Erythroblast (primary cell): ENCODE data around the gene DNAH10.

Experiments used
- DNase-seq, 2 experiments: peaks; one replicate each; lab custom pipeline; 2025; lab: John Stamatoyannopoulos, UW
- GATA1 ChIP-seq: IDR thresholded peaks from 2 replicates; pipeline ENCODE4 v1.6.1; 2011; ENCODE audit warnings: low read depth, mild to moderate bottlenecking, control low read depth, low read length, moderate library complexity
- POLR2A ChIP-seq: IDR thresholded peaks from 2 replicates; pipeline ENCODE4 v1.6.1; 2011; ENCODE audit warnings: mild to moderate bottlenecking, low read length

The DNAH10 gene

DNA sequence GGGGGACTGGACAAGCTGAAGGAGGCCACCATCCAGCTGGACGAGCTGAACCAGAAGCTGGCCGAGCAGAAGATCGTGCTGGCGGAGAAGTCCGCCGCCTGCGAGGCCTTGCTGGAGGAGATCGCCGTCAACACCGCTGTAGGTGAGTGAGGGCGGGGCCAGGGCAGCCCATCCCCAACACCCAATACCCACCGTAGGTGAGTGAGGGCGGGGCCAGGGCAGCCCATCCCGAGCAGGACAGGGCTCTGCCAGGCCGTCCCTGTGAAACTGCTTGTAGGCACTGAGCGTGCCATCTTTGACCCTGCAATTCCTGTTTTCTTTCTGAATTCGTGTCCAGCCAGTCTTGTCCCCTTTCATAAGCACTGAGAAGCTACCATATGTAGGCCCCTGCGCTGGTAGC lies 136.6 kb downstream of the DNAH10 start:
- no peak for DNase-seq
- no peak for TF ChIP-seq GATA1
- TF ChIP-seq POLR2A = no peak

- DNase-seq = no peak
- TF ChIP-seq POLR2A (no peak), GATA1 (no peak)
Observed at GRCh38 chr12:123899368-123899767, 137.3 kb downstream of the DNAH10 start.

DNA sequence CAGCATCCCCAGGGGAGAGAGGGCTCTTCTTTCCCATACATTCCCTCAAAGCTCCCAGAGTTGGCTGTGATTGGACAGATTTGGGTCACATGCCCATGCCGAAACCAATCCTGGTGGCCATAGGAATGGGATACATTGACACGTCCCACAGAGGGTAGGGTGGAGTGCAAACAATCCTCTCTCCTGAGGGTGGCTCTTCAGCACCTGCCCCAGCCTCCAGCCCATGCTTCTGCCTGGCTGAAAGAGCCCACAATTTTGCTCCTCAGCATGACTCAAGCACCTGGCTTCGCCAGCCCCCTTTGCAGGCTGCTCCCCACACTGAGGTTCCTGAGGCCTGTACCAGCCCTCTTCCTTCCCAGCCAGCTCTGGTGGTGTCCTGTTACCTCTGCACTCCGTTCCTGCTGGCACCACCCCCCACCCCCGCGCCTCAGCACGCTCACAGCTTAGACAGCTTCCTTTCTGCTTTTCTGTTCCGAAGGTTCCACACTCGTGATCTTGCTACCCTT lies 138.8 kb downstream of the DNAH10 start:
- TF ChIP-seq POLR2A = no peak
- no peak for DNase-seq

- TF ChIP-seq GATA1 (no peak), POLR2A (no peak)
- DNase-seq = no peak
Observed at GRCh38 chr12:123902821-123903220, 140.7 kb downstream of the DNAH10 start.

- no peak for DNase-seq
- TF ChIP-seq POLR2A (no peak), GATA1 (no peak)
Observed at GRCh38 chr12:123903301-123904065, 141.4 kb downstream of the DNAH10 start.

- DNase-seq = peak; percentile 65 to 83
- TF ChIP-seq GATA1 = no peak
- TF ChIP-seq POLR2A = no peak
Observed at GRCh38 chr12:123905319-123905925, 143.3 kb downstream of the DNAH10 start.

DNA sequence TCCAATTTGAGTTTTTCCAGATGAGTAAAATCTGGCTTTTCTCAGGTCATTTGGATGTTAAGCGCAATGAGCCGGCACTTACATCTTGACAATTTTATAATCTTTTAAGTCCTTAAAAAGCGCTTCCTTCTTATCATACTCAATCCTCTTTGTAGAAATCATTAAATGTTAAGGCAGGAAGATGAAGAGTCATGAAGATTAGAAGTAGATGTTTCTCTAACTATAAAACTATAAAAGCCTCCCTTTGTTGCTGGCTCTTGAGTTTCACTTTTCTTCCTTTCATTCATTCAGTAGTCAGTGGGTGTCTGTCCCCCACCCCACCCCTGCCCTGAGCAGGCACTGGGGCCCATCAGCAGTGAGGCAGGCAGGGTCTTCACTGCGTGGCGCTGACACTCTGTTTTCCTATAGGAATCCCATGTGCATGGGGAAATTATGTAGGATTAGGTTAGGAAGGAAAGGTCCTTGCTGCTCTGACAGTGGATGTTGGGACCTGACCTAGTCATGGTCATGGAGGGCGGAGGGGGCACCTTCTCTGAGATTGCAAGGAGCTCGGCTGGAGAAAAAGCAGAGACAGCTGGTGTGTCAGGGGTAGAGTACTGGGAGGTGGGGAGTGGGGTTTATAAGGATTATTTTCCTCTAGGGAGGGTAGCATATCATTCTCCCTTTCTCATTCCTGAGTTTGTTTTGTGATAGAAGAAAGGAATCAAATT lies 144.8 kb downstream of the DNAH10 start:
- TF ChIP-seq POLR2A = no peak
- TF ChIP-seq GATA1 = no peak

DNA sequence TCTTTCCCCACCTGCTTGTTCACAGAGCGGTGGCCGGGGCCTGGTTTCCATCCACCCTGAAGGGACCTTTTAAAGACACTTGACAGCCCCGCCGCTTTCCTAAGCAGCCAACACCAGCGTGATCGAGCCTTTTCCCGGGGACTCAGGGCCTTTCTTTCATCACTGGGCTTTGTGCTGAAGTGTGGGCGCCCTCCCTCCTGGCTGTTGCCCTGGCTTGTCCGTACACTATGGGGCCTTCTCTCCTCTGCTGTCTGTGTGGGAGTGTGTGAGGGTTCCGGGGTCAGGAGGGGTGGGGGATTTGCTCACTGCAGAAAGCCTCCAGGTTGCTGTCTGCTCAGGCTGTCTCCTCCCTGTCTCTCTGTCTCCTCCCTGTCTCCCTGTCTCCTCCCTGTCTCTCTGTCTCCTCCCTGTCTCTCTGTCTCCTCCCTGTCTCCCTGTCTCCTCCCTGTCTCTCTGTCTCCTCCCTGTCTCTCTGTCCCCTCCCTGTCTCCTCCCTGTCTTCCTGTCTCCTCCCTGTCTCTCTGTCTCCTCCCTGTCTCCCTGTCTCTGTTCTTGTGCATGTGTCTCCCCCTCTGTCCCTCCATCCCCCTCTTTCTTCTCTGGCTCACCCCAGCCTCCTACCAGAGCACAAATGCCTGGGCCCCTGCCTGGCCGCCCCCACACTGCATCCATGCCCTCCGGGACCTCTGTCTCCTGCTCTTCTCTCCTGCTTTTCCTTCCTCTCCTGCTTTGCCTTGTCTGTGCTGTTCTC lies 145.8 kb downstream of the DNAH10 start:
- TF ChIP-seq GATA1 (no peak), POLR2A (no peak)

More for the DNA sequence above, 144.8 kb downstream of the DNAH10 start:
- DNase-seq = no peak

DNA sequence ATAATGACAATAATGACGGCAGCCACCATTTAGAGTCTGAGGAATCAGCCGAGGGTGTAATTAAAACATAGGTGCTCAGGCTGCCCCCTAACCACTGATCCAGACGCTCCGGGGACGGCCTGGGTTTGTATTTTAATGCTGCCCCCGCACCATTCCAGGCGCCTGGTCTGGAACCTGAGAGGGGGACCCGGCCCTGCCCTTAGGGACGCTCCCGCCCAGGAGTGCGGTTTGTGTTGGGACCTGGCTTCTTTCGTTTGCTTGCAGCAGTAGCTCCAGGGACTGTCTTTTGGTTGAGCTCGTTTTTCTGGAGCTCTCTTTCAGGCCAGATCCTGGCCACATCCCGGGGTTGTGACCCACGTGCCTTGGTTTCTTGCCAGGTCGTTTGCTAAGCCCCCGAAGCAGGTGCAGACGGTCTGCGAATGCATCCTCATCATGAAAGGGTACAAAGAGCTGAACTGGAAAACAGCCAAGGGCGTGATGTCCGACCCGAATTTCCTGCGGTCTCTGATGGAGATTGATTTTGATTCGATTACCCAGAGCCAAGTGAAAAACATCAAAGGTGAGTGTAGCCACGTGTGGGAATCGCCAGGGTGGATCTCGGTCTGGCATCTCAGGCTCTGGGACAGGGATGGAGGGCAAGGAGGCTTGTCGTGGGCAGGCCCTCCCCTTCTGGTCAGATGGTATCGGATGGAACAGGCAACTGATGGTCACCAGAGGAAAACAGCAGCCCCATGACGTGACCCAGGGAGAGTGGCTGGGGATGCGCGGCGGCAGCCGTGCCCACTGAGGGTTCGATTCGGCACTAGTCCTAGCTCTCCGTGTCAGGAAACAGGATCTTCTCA lies 147.0 kb downstream of the DNAH10 start:
- DNase-seq = no peak

More for the DNA sequence above, 145.8 kb downstream of the DNAH10 start:
- no peak for DNase-seq

DNA sequence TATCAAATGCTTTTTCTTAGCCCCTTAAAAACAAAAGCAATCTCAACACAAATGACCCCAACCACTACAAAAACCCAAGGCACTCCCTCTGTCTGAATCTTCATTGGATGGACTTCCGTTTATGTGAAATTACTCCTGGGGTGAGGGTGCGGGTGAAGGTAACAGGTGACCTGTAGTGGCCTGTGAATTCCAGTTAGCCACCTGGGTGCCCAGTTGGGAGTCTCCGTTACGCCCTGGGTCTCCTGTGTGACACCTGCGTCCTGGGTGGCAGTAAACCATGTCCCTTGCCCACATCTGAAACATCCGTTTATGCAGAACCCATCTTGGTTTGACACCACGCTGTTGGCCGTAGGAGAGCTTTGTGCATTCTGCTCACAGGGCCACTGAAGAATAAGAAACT lies 148.0 kb downstream of the DNAH10 start:
- no peak for TF ChIP-seq POLR2A
- TF ChIP-seq GATA1 = no peak
- no peak for DNase-seq

More for the DNA sequence above, 147.0 kb downstream of the DNAH10 start:
- TF ChIP-seq GATA1 (no peak), POLR2A (no peak)

DNA sequence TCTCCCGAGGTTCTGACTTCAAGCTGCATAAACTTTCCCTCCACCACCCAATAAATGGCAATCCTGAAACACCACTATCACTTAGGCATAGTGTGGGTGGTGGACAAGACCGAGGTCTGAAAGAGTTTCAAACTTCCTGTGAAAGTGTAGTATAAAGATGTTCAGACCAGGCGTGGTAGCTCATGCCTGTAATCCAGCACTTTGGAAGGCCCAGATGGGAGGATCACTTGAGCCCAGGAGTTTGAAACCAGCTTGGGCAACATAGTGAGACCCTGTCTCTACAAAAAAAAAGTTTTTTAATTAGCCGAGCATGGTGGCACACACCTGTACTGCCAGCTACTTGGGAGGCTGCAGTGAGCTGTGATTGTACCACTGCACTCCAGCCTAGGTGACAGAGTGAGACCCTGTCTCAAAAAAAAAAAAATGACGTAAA lies 148.7 kb downstream of the DNAH10 start:
- no peak for TF ChIP-seq GATA1
- TF ChIP-seq POLR2A = no peak
- no peak for DNase-seq

DNA sequence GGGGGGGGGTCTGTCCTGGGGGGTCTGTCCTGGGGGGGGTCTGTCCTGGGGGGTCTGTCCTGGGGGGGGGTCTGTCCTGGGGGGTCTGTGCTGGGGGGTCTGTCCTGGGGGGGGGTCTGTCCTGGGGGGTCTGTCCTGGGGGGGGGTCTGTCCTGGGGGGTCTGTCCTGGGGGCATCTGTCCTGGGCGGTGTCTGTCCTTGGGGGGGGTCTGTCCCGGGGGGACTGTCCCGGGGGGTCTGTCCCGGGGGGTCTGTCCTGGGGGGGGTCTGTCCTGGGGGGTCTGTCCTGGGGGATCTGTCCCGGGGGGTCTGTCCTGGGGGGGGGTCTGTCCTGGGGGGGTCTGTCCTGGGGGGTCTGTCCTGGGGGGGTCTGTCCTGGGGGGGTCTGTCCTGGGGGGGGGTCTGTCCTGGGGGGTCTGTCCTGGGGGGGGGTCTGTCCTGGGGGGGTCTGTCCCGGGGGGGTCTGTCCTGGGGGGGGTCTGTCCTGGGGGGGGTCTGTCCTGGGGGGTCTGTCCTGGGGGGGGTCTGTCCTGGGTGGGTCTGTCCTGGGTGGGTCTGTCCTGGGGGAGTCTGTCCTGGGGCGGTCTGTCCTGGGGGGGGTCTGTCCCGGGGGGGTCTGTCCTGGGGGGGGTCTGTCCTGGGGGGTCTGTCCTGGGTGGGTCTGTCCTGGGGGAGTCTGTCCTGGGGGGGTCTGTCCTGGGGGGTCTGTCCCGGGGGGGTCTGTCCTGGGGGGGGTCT lies 149.7 kb downstream of the DNAH10 start:
- peak in 1 of 2 experiments; percentile 11 for DNase-seq
